BE2C (cell line): ENCODE results near the gene OR56A1.

ENCODE experiments used
- DNase-seq: peaks from one replicate; pipeline ENCODE4 v3.0.0-alpha.2; 2020
- H3K27me3 ChIP-seq: fragments of 250-450 bp; sonication (Bioruptor Pico); 2 replicates; pipeline ENCODE4 v1.5.1; 2020; ENCODE audit warnings: mild to moderate bottlenecking
- H3K36me3 ChIP-seq: fragments of 250-450 bp; sonication (Bioruptor Pico); 2 replicates; pipeline ENCODE4 v1.5.1; 2020; ENCODE audit warnings: mild to moderate bottlenecking
- H3K4me1 ChIP-seq: fragments of 250-450 bp; sonication (Bioruptor Pico); 2 replicates; pipeline ENCODE4 v1.5.1; 2020
- H3K4me3 ChIP-seq: 2 replicates; pipeline ENCODE4 v1.5.1; 2011; ENCODE audit warnings: low read depth, low read length
- H3K9me3 ChIP-seq: fragments of 250-450 bp; sonication (Bioruptor Pico); 2 replicates; pipeline ENCODE4 v1.5.1; 2020
- TF ChIP-seq, protein P1 (sequence below): IDR thresholded peaks from 2 replicates; pipeline ENCODE4 v1.5.1; 2012; ENCODE audit warnings: mild to moderate bottlenecking, low read depth, low read length

OR56A1 gene

DNA sequence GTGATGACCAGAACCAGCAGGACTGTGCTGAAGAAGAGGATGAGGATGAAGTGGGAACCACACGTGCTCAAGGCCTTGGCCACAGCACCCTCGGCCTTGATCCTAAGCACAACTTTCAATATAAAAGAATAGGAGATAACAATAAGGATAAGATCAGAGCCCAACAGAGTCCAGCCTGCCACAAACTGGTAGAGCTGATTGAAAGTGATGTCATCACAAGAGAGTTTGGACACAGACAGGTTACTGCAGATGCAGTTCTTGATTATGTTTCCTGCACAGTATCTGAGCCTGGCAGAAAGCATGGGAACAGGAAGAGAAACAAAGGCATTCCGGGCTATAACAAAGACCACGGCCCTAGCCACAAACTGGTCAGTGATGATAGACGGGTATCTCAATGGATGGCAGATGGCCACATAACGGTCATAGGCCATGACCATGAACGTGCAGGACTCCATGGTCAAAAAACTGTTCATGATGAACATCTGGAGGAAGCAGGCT lies 28.3 kb downstream of the OR56A1 start:
- TF ChIP-seq, protein P1, sequence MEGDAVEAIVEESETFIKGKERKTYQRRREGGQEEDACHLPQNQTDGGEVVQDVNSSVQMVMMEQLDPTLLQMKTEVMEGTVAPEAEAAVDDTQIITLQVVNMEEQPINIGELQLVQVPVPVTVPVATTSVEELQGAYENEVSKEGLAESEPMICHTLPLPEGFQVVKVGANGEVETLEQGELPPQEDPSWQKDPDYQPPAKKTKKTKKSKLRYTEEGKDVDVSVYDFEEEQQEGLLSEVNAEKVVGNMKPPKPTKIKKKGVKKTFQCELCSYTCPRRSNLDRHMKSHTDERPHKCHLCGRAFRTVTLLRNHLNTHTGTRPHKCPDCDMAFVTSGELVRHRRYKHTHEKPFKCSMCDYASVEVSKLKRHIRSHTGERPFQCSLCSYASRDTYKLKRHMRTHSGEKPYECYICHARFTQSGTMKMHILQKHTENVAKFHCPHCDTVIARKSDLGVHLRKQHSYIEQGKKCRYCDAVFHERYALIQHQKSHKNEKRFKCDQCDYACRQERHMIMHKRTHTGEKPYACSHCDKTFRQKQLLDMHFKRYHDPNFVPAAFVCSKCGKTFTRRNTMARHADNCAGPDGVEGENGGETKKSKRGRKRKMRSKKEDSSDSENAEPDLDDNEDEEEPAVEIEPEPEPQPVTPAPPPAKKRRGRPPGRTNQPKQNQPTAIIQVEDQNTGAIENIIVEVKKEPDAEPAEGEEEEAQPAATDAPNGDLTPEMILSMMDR = no peak
- Histone ChIP-seq H3K9me3 (no peaks in the 10 kb centered on the region), H3K36me3 (no peaks in the 10 kb centered on the region), H3K4me3 (no peak overlapping the region), H3K27me3 (no peaks in the 10 kb centered on the region), H3K4me1 (no peaks in the 10 kb centered on the region)
- DNase-seq = no peak

DNA sequence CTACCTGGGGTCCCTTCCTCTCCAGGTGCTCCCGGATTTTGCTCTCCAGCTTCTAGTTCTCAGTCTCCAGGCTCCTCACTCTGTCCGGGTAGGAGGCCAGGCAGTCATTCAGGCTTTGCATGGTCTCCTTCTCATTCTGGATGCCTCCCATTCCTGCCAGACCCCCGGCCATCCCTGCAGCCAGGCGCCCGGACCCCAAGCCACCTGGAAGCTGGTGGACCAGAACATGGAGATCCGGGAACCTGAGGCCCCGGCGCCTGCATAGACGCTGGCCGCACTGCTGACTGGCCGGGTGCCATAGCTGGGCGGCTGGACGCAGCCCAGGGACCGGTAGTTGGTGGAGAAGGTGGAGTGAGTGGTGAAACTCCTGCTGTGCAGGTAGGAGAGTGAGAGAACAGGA lies 35.8 kb downstream of the OR56A1 start:
- TF ChIP-seq, protein P1 = no peak
- Histone ChIP-seq H3K27me3 (no peaks in the 10 kb centered on the region), H3K9me3 (no peaks in the 10 kb centered on the region), H3K4me1 (no peaks in the 10 kb centered on the region), H3K36me3 (no peaks in the 10 kb centered on the region), H3K4me3 (no peak overlapping the region)
- DNase-seq = no peak

DNA sequence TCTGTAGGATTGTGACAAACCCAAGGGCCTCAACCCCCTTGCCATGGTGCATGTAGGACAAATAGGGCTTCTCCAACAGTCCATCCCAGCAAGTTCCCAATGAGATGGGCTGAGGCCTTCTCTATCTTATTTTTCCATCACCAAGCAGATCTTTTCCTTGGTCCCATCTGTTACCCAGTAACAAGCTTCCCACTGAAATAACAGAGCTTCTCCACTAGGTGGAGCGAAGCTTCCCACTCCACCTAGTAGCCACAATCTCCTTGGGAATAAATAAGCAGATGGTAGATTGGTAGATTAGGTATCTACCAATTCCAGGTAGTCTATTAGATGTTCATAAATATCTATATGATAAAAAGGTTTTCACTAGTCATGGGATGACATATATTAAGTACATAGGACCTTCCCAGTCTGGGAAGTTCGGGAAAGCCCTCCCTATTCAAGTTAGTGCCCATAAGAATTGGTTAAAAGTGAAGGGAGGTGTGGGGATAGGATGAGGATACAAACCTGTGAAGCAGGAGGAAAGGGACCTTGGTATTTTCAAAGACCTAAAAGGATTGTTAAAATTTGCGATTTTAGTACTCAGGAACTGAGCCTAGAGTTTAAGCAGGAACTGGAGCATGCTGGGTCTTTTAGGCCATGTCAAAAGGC lies 37.8 kb downstream of the OR56A1 start:
- DNase-seq = no peak
- TF ChIP-seq, protein P1 = peak; percentile 48
- no peaks in the 10 kb centered on the region for H3K9me3 ChIP-seq
- no peaks in the 10 kb centered on the region for H3K4me1 ChIP-seq
- no peaks in the 10 kb centered on the region for H3K36me3 ChIP-seq
- H3K27me3 ChIP-seq = no peaks in the 10 kb centered on the region
- no peak overlapping the region for H3K4me3 ChIP-seq

DNA sequence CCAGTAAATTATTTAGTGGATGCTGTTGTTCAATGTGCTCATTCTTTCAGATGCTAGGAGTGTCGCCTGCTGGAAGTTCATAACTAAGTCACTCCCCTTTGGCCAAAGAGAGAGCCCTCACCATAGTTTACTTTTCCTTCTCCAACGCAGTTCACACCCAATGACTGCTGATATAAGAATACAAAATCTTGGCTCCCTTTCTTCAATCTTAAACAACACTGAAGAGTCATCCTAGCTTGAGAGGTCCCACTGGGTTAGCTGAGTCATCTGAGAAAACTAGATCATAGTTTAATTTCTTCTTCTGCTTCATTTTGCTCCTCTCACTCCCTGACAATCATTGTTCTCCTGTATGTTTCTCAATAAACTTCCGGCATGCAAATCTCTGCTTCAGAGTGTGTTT lies 38.4 kb downstream of the OR56A1 start:
- TF ChIP-seq, protein P1 = no peak
- Histone ChIP-seq H3K9me3 (no peaks in the 10 kb centered on the region), H3K36me3 (no peaks in the 10 kb centered on the region), H3K4me3 (no peak overlapping the region), H3K4me1 (no peaks in the 10 kb centered on the region), H3K27me3 (no peaks in the 10 kb centered on the region)
- no peak for DNase-seq

DNA sequence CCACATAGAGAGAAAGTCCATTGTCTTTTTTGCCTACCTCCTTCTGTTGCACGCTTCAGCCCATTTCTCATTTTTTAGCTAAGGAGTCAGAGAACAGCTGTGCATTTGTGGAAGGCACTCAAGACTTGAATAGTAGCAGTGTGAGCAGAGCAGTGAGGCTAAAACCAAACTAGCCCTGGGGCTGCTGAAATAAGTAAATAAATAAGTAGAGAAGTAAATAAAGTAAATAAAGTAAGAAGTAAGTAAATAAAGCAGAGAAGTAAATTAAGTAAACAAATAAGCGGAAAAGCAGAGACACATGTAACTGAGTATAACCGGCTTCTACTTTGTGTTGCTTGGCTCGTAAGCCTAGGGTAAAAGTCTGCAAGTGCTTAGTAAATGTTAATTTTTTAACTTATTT lies 41.4 kb downstream of the OR56A1 start:
- H3K27me3 ChIP-seq = no peaks in the 10 kb centered on the region
- no peaks in the 10 kb centered on the region for H3K9me3 ChIP-seq
- no peaks in the 10 kb centered on the region for H3K36me3 ChIP-seq
- TF ChIP-seq, protein P1 = no peak
- no peak overlapping the region for H3K4me3 ChIP-seq
- H3K4me1 ChIP-seq = no peaks in the 10 kb centered on the region
- no peak for DNase-seq

DNA sequence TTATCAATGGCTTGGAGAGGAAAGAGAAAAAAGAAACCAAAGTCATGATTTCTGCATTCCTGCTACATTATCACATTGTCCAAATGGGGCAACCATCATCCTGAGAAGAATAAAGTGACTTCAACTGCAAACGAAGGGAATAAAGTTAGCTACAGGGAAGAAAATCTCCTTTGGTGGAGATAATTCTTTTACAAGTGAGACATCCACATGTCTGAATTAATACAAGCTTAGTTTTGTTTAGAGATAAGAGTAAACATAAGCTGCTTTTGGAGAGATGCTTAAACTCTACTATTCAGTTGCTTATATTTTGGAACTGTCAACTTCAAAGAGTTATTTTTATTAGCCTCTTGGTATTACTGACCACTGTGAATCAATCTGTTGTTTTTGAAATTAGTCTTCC lies 43.7 kb downstream of the OR56A1 start, which contains the start of gene OR52L1:
Gene OR52L1 (minus strand): TSS at position 101 of the 400 bp plus-strand sequence. CDS start 55 bp downstream, at position 46.
- Histone ChIP-seq H3K36me3 (no peaks in the 10 kb centered on the region), H3K9me3 (no peaks in the 10 kb centered on the region), H3K27me3 (no peaks in the 10 kb centered on the region), H3K4me1 (no peaks in the 10 kb centered on the region), H3K4me3 (no peak within 1 kb of the TSS)
- TF ChIP-seq, protein P1 = no peak
- DNase-seq = no peak
